Occipital lobe (tissue), 2 donors: ENCODE data around the gene GABRB1. TPM values are rescaled to one million over a fixed set of nuclear protein-coding genes. Genes with fewer than 3 reads are reported as not detected.

Source experiments
- DNase-seq: peaks from one replicate; lab custom pipeline; 2025; lab: John Stamatoyannopoulos, UW
- total RNA-seq: library from RNA; depleted of rRNA; stranded (reverse); fragments of >200 nt; gene quantifications from one replicate; pipeline ENCODE4 v1.2.3, GENCODE V29; 2014

GABRB1 gene
- total RNA-seq, 1 donor from 2014 or later, result 158 TPM

DNA sequence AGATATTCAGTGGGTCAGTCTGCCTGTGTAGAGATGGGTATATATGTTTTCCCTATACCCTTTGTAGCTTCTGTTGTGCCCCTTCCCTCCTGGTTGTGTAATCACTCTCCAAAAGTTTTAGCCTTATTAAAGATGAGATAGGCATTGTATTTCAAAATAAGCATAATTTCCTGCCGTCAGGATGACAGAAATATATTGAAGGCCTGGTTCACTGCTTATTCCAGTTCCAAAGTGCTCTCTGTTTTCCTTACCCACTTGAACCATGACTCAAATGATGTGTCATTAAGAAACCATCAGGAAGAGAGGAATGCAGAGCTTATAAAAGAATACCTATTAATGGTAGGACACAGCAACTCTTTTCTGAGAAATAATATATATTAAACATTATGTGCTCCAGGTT, 178.5 kb downstream of the GABRB1 start:
- no peak for DNase-seq

DNA sequence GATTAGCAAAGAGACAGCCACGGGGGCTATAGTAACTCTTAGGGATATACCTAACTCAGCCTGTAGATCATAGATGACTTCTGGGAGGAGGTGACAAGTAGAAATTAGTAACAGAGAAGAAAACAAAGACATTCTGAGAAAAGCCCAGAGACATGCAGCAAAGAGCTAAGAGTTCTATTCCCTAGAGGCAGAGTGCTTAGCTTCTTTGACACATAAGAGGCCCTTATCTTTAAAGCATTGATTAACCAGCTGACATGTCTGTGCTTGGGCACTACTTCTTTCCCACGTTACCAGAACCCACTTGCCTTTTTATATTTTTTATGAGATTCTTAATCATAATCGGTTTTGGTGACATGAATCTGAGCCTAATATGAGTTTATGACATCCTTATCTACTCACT, 179.5 kb downstream of the GABRB1 start:
- DNase-seq, result no peak

DNA sequence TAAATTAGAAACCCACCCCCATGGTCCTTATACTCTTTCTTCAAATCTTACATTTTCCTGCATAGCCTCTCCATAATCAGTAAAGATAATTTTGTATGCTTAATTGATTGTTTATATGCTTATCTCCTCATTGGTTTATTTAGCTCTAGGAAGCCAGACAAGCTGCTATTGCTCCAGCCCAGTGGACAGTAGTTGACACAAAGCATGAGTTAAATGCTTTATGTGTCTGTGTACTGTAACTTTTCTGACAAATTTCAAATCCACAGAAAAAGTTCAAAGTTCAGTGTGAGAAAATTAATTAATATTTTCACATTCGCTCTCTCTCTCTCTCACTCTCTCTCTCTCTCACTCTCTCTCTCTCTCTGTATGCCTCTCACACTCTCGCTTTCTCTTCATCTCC, 181.7 kb downstream of the GABRB1 start:
- no peak for DNase-seq

DNA sequence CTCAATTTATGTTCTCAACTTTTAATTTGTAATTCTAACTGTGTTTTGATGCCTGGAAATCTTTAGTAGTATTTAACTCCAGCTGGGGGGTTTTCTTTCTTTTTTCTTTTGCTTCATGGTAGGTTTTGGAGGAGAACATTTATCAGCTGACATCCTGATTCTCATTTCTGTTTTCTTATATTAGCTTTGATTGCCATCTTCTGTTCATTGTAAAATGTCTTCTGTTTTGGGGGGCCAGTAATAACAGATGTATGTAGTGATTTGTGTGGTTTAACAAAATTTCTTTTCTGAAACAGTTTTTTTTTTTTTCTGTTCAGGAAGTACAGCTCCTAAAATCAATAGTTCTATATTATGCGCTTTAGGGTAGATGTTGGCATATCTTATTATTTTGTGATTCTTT, 182.2 kb downstream of the GABRB1 start:
- DNase-seq, result no peak

DNA sequence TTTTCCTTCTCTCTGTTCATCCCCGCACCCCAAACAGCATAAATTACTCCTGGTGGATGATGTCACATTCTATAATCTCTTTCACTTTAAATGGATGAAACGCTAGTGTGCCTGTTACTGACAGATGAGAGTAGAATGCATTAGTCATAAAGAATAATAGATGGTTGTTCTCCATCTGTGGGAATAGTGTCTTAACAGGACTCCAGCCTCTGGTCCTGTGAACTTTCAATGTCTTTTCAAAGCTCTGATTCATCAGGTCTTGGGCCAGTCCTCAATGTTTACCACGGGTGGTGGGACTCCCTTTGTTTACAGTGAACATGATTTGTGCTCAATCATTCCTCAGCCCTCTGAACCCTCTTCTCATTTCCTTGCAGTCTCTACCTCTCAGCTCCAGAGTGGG, 182.6 kb downstream of the GABRB1 start:
- no peak for DNase-seq

DNA sequence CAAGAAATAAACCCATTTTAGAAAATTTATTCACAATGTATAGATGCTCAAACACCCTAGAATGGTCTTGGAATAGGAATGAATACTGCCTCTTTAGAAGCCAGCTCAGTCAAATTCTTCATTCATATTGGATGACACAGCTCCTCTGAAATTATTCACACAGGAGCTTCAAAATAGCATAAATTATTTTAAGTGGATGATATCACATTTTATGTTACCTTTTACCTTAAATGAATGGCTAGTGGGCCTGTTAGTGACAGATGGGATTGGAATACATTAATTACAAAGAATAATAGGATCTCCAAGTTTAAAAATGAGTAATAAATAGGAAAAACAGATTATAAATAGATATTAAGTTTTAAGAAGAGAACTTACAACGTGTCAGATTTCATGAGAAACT, 184.4 kb downstream of the GABRB1 start:
- DNase-seq, result no peak

DNA sequence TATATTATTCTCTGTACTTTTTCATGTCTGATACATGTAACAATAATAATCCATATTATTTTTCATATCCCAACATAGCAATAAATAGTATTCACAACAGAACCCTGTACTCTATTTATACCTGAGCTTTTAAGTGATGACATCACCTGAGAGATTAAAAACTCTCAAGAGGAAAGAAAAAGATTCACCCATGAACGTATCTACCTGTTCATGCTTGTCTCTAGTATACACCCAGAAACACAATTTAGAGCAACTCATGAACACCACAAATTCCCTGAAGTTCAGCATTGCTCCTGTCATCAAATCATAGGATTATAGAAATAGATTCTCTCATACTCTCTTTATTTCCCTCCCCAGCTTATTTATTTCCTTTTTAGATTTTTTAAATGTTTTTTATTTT, 185.9 kb downstream of the GABRB1 start:
- DNase-seq, result no peak

DNA sequence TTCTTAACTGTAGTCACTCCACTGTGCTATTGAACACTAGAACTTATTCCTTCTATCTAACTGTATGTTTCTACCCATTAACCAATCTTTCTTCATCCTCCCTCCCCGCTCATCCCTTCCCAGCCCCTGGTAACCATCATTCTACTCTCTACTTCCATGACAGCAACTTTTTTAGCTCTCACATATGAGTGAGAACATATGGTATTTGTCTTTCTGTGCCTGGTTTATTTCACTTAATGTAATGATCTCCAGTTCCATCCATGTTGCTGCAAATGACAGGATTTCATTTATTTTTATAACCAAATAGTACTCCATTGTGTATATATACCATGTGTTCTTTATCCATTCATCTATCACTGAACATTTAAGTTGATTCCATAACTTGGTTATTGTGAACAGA, 186.5 kb downstream of the GABRB1 start:
- DNase-seq, result no peak

DNA sequence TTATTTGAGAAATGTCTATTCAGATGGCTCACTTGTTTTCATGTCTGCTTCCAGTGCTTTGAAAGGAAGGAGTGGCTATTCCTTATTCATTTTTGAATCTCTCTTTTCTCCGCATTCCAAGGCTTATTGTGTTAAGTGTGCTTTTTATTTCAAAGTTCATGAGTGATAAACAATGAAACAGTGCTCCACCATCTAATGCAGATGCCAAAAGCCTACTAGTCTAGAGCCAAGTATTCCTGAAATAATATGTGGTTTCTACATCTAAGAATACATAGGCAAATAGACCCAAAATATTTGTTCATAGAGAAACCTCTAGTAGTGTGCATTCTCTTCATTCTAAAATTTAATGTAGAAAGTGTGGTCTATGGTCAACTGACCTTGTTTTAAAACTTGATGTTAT, 187.3 kb downstream of the GABRB1 start:
- no peak for DNase-seq

DNA sequence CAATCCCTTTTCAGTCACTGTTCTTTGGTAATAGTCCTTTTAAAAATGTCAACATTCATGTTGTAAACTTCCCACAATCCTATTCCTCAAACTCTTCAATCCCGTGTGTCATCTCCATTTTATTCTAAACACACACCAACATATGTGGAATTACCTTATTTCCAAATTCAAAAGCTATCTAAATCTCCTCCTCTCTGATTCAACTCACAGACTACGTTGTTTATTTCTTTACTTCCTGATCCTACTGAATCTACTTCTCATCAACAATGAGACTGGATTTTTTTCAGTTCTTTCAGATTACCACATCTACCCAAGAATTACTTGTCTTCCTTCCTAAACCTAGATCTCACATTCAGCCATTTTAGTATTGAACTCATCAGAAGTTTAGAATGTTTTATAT, 188.2 kb downstream of the GABRB1 start:
- no peak for DNase-seq

DNA sequence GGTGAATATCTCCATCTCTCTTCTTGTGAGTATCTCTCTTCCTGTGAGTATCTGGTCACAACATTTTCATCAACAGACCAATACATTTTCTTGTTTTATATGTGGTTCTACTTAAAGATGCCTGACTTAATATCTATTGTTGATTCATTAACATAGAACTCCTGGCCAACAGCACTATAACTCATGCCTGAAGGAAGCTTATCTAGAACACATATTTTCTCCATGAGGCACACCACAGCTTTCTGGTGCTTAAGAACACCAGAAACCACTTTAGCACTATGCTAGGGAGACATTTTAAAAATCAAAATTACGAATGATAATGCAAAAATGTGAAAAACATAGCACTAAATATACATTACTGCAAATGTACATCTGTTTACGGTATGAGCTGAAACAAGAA, 190.4 kb downstream of the GABRB1 start:
- DNase-seq, result no peak

DNA sequence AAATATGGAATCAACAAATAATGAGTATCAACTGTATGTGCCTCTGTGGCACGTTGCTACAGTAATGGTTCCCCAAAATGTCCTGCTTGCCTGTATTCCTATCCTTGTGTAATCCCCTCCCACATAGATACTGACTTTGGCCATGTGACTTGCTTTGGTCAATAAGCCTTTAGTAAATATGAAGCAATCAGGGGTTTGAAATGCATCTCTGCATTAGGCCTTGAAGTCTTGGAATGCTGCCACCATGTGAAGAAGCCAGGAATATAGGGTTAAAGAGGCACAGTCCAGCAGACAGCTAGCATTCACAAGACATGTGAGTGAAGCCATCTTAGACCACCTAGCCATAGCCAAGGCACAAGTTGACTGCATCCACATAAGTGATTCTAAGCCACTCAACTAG, 190.9 kb downstream of the GABRB1 start:
- no peak for DNase-seq

DNA sequence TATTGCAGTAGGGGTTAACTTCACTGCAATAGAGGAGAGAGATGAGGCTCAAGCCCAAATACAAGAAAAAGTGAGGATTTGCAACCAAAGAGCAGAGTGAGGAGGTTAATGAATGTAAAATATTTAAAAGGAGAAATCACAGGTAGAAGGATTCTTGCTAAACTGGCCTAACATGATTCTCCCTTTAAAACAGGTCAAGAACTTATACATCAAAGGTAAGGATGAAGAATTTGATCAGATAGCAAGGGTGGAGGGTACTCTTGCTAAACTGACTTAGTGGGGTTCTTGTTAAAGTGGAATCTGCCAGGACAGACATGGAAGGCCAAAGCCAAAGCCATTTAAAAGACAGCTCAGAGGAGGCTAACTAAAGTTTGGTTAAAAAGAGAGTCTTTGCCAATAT, 193.0 kb downstream of the GABRB1 start:
- no peak for DNase-seq

DNA sequence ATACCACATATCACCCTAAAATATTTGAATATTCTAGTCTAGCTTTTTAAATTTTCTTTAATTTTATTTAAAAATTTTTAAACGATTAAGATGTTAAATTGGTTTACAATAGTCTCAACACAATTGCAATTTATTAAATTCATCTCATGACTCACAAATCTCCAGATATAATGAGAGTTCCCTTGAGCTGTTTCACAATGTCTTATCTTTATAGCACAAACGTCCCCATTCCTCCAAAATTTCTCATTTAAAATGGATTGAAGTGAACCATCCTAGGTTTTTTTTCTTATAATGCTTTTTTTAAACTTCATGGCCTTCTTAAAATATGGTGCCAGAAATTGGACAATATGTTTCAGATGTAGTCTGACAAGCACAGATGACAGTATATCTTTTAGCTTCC, 204.4 kb downstream of the GABRB1 start:
- no peak for DNase-seq

DNA sequence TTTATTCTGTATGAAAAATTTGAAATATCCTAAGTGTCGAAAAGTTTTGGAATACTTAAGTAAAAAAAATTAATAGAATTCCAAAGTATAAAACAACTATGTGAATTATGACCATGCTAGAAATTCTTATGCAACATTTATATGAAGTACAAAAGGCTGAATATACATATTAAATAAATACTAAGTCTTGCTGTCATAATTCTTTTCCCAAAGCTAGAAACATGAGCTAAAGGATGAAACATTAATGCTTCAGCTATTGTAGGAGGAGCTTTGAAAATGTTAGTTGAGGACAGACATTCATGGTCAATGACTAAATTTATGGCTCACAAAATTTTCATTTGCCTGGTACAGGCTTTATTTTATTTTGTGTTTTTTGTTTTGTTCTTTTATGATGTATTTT, 207.3 kb downstream of the GABRB1 start:
- no peak for DNase-seq

DNA sequence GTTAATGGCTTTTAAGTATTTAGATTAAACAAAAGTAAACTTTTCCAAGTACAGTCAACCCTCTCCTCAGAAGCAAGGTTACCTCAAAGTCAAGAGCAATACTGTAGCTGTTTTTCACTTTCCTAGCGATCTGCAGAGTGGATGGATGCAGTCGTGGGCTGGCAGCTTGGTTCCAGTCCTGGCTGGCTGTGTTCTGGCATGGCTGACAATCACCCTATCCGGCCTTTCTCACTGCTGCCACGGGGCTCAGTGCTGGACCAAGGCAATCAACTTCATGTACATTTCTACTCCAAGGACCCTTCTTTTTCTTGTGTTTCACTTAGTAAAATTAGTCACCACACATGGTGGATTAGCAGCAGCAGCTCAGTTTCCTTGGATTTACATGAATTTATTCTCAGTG, 208.3 kb downstream of the GABRB1 start:
- DNase-seq, result no peak

DNA sequence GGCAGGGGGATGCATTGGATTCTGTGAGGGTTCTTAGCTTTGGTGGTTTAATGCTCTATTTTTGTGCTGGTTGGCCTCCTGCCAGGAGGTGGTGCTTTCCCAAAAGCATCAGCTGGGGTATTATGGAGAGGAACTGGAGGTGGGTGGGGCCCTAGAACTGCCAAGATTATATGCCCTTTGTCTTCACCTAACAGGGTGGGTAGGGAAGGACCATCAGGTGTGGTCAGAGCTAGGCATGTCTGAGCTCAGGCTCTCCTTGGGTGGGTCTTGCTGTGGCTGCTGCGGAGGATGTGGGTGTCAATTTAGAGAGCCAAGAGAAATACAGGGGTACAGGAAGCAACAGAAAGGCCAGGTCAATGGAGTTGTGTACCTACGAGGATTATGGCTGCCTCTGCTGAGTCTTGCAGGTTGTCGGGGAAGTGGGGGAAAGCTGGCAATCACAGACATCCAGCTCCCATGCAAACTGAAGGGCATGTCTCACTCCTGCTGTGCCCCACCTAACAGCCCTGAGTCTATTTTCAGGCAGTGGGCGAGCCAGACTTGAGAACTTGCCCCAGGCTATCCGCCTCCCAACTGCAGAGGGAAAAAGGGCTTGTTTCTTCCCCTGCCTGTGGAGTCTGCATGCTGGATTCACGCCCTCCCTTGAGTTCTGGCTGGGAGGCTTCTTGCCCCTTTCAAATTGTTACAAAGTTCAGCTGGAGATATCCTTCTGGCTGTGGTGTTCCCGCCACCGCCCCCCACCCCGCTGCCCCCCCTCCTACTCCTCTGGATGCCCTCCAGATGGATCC, 220.2 kb downstream of the GABRB1 start:
- DNase-seq, result no peak

DNA sequence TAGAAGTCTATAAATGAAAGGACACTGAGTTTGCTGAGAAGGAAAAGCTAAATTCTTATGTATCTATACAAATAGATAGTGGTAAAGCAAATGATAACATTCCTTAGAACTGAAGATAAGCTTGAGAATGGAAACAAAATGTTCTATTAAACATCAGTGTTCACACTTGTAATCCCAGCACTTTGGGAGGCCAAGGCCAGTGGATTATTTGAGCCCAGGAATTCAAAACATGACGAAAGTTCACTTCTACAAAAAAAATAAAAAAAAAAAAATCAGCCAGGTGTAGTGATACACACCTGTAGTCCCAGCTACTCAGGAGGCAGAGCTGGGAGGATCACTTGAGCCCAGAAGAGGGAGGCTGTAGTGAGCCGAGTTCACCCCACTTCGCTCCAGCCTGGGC, 232.4 kb downstream of the GABRB1 start:
- DNase-seq, result no peak

DNA sequence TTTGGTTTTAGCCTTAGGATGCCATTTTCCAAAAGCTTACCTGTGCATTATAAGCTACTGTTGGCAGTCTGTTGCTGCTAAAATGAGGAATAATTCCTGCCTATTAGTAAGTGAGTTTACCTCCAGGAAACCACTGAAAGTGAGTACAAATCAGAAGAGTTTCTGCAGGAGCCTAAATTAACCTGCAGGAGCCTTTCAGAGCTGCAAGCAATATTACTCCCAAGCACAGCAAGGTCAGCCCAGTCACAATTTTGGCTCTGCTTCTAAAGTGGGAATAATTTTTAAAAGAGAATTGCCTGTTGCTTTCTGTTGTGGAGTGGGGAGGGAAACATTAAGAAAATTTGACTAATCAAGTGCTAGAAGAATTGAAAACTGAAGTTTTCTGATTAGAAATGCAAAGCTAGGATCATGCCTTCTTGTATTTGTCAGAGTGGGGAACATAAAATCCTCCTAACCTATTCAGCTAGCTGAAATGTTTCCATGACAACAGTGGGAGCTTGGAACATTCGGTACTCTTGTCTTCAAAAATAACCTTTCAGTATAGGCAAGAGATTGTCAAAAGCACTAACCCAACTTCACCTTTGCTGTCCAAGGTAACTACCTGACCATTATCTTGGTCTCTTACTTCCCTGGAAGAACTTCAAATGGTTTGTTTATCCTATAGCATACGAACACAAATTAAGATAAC, 239.0 kb downstream of the GABRB1 start:
- no peak for DNase-seq

DNA sequence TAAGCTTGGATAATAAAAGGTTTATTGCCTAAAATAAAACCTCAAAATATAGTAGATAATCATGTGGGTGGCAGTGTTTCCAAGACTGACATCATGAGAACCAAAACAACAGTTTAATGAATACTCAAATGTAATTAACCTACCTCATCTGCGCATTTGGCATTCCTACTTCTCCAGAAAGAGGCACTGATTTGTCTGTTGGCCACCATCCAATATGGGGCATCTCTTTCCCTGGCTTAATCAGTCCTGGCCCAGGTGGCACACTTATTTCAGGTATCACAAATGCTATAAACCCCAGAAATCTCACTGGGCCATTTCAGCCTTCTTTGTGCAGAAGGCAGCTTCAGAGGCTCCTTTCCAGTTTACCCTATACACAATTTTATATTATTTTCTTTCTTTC, 239.9 kb downstream of the GABRB1 start:
- DNase-seq, result no peak

DNA sequence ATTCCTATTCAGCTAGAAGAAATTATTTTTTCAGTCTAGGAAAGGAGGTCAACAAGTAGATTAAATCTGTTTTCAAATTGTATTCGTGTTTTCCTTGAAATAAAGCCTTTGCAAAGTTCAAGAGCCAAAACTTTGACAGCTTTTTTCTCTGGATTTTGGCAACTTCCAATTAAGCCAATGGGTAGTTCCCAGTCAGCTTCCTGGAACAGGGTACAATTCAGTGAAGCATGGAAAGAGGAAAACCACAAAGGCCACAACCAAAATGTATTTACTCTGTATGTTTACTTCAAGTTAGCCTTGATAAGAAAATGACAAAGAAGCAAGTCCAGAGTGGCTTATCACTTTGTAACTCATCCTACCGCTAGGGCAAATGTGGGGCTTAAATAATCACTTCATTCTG, 243.5 kb downstream of the GABRB1 start:
- no peak for DNase-seq

DNA sequence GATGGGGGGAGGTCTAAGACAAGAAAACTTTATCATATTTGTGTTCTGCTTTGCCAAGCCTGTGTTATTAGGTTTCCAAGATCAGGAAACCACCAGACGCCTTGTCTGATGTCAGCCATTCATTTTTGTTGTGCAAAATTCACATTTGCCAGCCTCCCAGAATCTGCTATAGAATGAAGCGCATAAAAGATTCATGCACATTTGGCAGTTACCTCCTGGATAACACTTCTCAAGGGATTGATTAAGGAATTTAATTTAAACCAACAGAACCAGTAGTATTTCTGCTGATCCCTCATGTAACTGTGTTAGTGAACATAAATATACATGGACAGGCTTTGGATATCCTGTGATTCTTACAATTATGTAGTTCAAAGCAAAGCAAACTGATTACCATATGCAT, 244.2 kb downstream of the GABRB1 start:
- no peak for DNase-seq

DNA sequence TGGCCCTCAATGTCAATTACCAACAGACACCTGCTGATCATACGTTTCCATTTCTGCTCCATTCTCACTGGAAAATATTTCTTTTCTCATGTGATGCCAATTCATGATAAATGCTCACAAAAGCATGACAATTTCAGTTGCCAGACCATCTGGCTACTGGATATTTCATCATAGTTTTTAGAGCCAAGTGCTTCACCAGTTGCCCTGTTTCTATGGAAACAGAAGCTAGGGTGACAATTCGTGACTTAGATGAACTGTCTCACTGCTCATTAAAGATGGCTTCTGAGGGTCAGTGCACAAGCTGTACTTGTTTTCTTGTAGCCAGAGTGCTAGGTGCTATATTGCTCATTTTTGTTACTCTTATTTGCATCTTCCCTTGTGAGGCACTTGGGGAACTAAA, 247.3 kb downstream of the GABRB1 start:
- peak; percentile 6 for DNase-seq
